Measurements from ENCODE around the gene ARL6IP5. TPM values are rescaled to one million over a fixed set of nuclear protein-coding genes. Genes with fewer than 3 reads are reported as not detected.

ARL6IP5 gene
- total and polyA plus RNA-seq, 2 of the 13 experiments (the other 11 are each of a cell fraction or from before 2014, with no cell fraction given) = 23.7 to 29.6 TPM

- no peaks in the 10 kb centered on the region; a peak in 1 of 5 replicates for H3K27me3 ChIP-seq (ENCODE audit: control insufficient read depth in 1 of 2, insufficient read depth in 2 of 2, low read length in 2 of 2)
- no peak for TF ChIP-seq ZFP82 (CRISPR knock-in tag; IDR thresholded peaks at IDR 0.05; ENCODE audit: borderline replicate concordance)
- no peak for TF ChIP-seq SMAD9 (CRISPR knock-in tag; IDR thresholded peaks at IDR 0.05)
- no peak for TF ChIP-seq SMAD3 (CRISPR knock-in tag; IDR thresholded peaks at IDR 0.05)
- no peak for TF ChIP-seq DBP (CRISPR knock-in tag; IDR thresholded peaks at IDR 0.05; ENCODE audit: not compliant biosample characterization)
- TF ChIP-seq ZBTB21 (CRISPR knock-in tag; IDR thresholded peaks at IDR 0.05) = no peak
- no peak for TF ChIP-seq WIZ (CRISPR knock-in tag; IDR thresholded peaks at IDR 0.05)
- no peak for TF ChIP-seq JUND (CRISPR knock-in tag; IDR thresholded peaks at IDR 0.05)
- H3K9ac ChIP-seq (ENCODE audit: insufficient read depth, low read depth, low read length) = no peak overlapping the region
- no peak overlapping the region for H2AFZ ChIP-seq (ENCODE audit: low read length)
- FAIRE-seq (no peak), DNase-seq (ENCODE audit: low spot score) (no peak), ATAC-seq (no peak)
- no peak overlapping the region for H3K4me3 ChIP-seq (replicated peaks in 1 of 3; ENCODE audit: insufficient read depth in 1 of 3, low read depth in 2 of 3, low read length in 3 of 3)
- peaks cover 9% of the 10 kb centered on the region for H3K79me2 ChIP-seq (ENCODE audit: insufficient read depth, low read length)
- H3K4me1 ChIP-seq (ENCODE audit: insufficient read depth, low read length) = peaks cover 35% of the 10 kb centered on the region
- in situ Hi-C loops (cut with HindIII; ENCODE audit: extremely low pct_ligation_motif_present, low pct_unique_long_range_greater_than_20kb) = no loop called here
- H4K20me1 ChIP-seq (ENCODE audit: insufficient read depth, low read length) = no peaks in the 10 kb centered on the region
- 96% methylated on average over 2 of the region's 2 CpGs for WGBS (ENCODE audit: low lambda C conversion rate)
- H3K27ac ChIP-seq (ENCODE audit: extremely low read length, insufficient read depth, low read length) = no peak overlapping the region
- no peaks in the 10 kb centered on the region for H3K36me3 ChIP-seq (replicated peaks in 1 of 2; ENCODE audit: control insufficient read depth in 1 of 2, insufficient read depth in 2 of 2, low read length in 2 of 2)
- intact Hi-C loops (cut with micrococcal nuclease; ENCODE audit: unreplicated experiment) = no loop called here
- no peaks in the 10 kb centered on the region for H3K9me3 ChIP-seq (ENCODE audit: low read length)
- no peak overlapping the region for H3K4me2 ChIP-seq (ENCODE audit: low read depth, low read length)
- BruUV-seq (replicated peaks) = no TSS peak
- POLR2A ChIA-PET = no interaction called here
- CTCF ChIA-PET (ENCODE audit: low intra/inter-chr PET ratio, low total read pairs) = no interaction called here
Measured at GRCh38 chr3:69088063-69088462, 3.3 kb downstream of the ARL6IP5 start.

GRCh38 chr3:69090021-69090420, 5.3 kb downstream of the ARL6IP5 start:
- H3K9ac ChIP-seq (ENCODE audit: insufficient read depth, low read depth, low read length) = no peak overlapping the region
- POLR2A ChIA-PET = no interaction called here
- no peak for TF ChIP-seq HDAC6 (IDR thresholded peaks at IDR 0.05; ENCODE audit: low read depth, low read length)
- no peak for TF ChIP-seq STAT6 (CRISPR knock-in tag; IDR thresholded peaks at IDR 0.05; ENCODE audit: borderline replicate concordance)
- TF ChIP-seq CTCF (CRISPR knock-in tag; IDR thresholded peaks at IDR 0.05) = no peak
- TF ChIP-seq SKI (IDR thresholded peaks at IDR 0.05; ENCODE audit: partially characterized antibody) = no peak
- TF ChIP-seq AKAP8 (CRISPR knock-in tag; IDR thresholded peaks at IDR 0.05) = no peak
- TF ChIP-seq ZSCAN20 (CRISPR knock-in tag; IDR thresholded peaks at IDR 0.05; ENCODE audit: borderline replicate concordance) = no peak
- no peak for TF ChIP-seq ZNF629 (CRISPR knock-in tag; conservative IDR thresholded peaks at IDR 0.05)
- TF ChIP-seq KDM2A (CRISPR knock-in tag; IDR thresholded peaks at IDR 0.05; ENCODE audit: borderline replicate concordance, low read depth) = no peak
- no peak for TF ChIP-seq SAP130 (CRISPR knock-in tag; IDR thresholded peaks at IDR 0.05; ENCODE audit: low read depth)

More at GRCh38 chr3:69090021-69090420, 5.3 kb downstream of the ARL6IP5 start:
- peaks cover 9% of the 10 kb centered on the region for H3K79me2 ChIP-seq (ENCODE audit: insufficient read depth, low read length)
- no peak for FAIRE-seq
- no peak overlapping the region for H2AFZ ChIP-seq (ENCODE audit: low read length)
- no TSS peak for BruUV-seq (replicated peaks)
- no peak for DNase-seq (ENCODE audit: low spot score)
- CTCF ChIA-PET (ENCODE audit: low intra/inter-chr PET ratio, low total read pairs) = no interaction called here
- H3K4me3 ChIP-seq (replicated peaks in 1 of 3; ENCODE audit: insufficient read depth in 1 of 3, low read depth in 2 of 3, low read length in 3 of 3) = no peak overlapping the region
- intact Hi-C loops (cut with micrococcal nuclease; ENCODE audit: unreplicated experiment) (no loop called here), in situ Hi-C loops (cut with HindIII; ENCODE audit: extremely low pct_ligation_motif_present, low pct_unique_long_range_greater_than_20kb) (no loop called here)
- no peak overlapping the region for H3K27ac ChIP-seq (ENCODE audit: extremely low read length, insufficient read depth, low read length)
- H3K4me1 ChIP-seq (ENCODE audit: insufficient read depth, low read length) = peaks cover 20% of the 10 kb centered on the region
- H3K4me2 ChIP-seq (ENCODE audit: low read depth, low read length) = no peak overlapping the region
- H3K27me3 ChIP-seq (ENCODE audit: control insufficient read depth in 1 of 2, insufficient read depth in 2 of 2, low read length in 2 of 2) = no peaks in the 10 kb centered on the region; a peak in 1 of 5 replicates
- no peaks in the 10 kb centered on the region for H3K36me3 ChIP-seq (replicated peaks in 1 of 2; ENCODE audit: control insufficient read depth in 1 of 2, insufficient read depth in 2 of 2, low read length in 2 of 2)
- 91% methylated on average over 3 of the region's 3 CpGs for WGBS (ENCODE audit: low lambda C conversion rate)
- no peaks in the 10 kb centered on the region for H3K9me3 ChIP-seq (ENCODE audit: low read length)
- H4K20me1 ChIP-seq (ENCODE audit: insufficient read depth, low read length) = no peaks in the 10 kb centered on the region
- ATAC-seq = no peak

Measured in HepG2 (cell line).